Measurements from ENCODE around the gene A3GALT2.

The A3GALT2 gene

GRCh38 chr1:33273406-33273805 lies 47.5 kb downstream of the A3GALT2 start:
- FAIRE-seq (no peak), DNase-seq (ENCODE audit: insufficient read length, low spot score) (no peak)
- TF ChIP-seq POU2F2 (IDR thresholded peaks at IDR 0.05; ENCODE audit: low read depth, low read length) (no peak), POLR2AphosphoS5 (IDR thresholded peaks at IDR 0.05; ENCODE audit: low read depth, low read length) (no peak), POLR2A (IDR thresholded peaks at IDR 0.05; ENCODE audit: low read depth, low read length) (no peak), SPI1 (IDR thresholded peaks at IDR 0.05; ENCODE audit: low read depth, low read length) (no peak), TAF1 (IDR thresholded peaks at IDR 0.05; ENCODE audit: low read depth, low read length) (no peak), PAX5 (IDR thresholded peaks at IDR 0.05; ENCODE audit: insufficient read depth, low read length, severe bottlenecking) (no peak)

- no peak for DNase-seq (ENCODE audit: insufficient read length, low spot score)
- TF ChIP-seq POLR2A (IDR thresholded peaks at IDR 0.05; ENCODE audit: low read depth, low read length) (no peak), POU2F2 (IDR thresholded peaks at IDR 0.05; ENCODE audit: low read depth, low read length) (no peak), TAF1 (IDR thresholded peaks at IDR 0.05; ENCODE audit: low read depth, low read length) (no peak)
- FAIRE-seq: no peak
These were observed 48.0 kb downstream of the A3GALT2 start for GRCh38 chr1:33272930-33273329.

- no peak for FAIRE-seq
- no peak for DNase-seq (ENCODE audit: insufficient read length, low spot score)
- no peak for TF ChIP-seq TAF1 (IDR thresholded peaks at IDR 0.05; ENCODE audit: low read depth, low read length)
- no peak for TF ChIP-seq SPI1 (IDR thresholded peaks at IDR 0.05; ENCODE audit: low read depth, low read length)
- no peak for TF ChIP-seq PAX5 (IDR thresholded peaks at IDR 0.05; ENCODE audit: insufficient read depth, low read length, severe bottlenecking)
- no peak for TF ChIP-seq POLR2AphosphoS5 (IDR thresholded peaks at IDR 0.05; ENCODE audit: low read depth, low read length)
These were observed 48.4 kb downstream of the A3GALT2 start for GRCh38 chr1:33272509-33272908.

GRCh38 chr1:33271666-33272505 lies 49.0 kb downstream of the A3GALT2 start:
- no peak for DNase-seq (ENCODE audit: insufficient read length, low spot score)
- no peak for FAIRE-seq
- TF ChIP-seq TAF1 (IDR thresholded peaks at IDR 0.05; ENCODE audit: low read depth, low read length) (no peak), SPI1 (IDR thresholded peaks at IDR 0.05; ENCODE audit: low read depth, low read length) (no peak), POU2F2 (IDR thresholded peaks at IDR 0.05; ENCODE audit: low read depth, low read length) (no peak), POLR2A (IDR thresholded peaks at IDR 0.05; ENCODE audit: low read depth, low read length) (no peak), PAX5 (IDR thresholded peaks at IDR 0.05; ENCODE audit: insufficient read depth, low read length, severe bottlenecking) (no peak), POLR2AphosphoS5 (IDR thresholded peaks at IDR 0.05; ENCODE audit: low read depth, low read length) (no peak)

GRCh38 chr1:33270808-33271465 lies 50.0 kb downstream of the A3GALT2 start:
- TF ChIP-seq PAX5 (IDR thresholded peaks at IDR 0.05; ENCODE audit: insufficient read depth, low read length, severe bottlenecking): no peak
- no peak for TF ChIP-seq POLR2A (IDR thresholded peaks at IDR 0.05; ENCODE audit: low read depth, low read length)
- TF ChIP-seq TAF1 (IDR thresholded peaks at IDR 0.05; ENCODE audit: low read depth, low read length): no peak
- TF ChIP-seq POLR2AphosphoS5 (IDR thresholded peaks at IDR 0.05; ENCODE audit: low read depth, low read length): no peak
- no peak for TF ChIP-seq SPI1 (IDR thresholded peaks at IDR 0.05; ENCODE audit: low read depth, low read length)
- TF ChIP-seq POU2F2 (IDR thresholded peaks at IDR 0.05; ENCODE audit: low read depth, low read length): no peak
- FAIRE-seq (no peak), DNase-seq (ENCODE audit: insufficient read length, low spot score) (no peak)

- DNase-seq (ENCODE audit: insufficient read length, low spot score) (no peak), FAIRE-seq (no peak)
- no peak for TF ChIP-seq SPI1 (IDR thresholded peaks at IDR 0.05; ENCODE audit: low read depth, low read length)
- no peak for TF ChIP-seq TAF1 (IDR thresholded peaks at IDR 0.05; ENCODE audit: low read depth, low read length)
- TF ChIP-seq POLR2AphosphoS5 (IDR thresholded peaks at IDR 0.05; ENCODE audit: low read depth, low read length): no peak
- TF ChIP-seq PAX5 (IDR thresholded peaks at IDR 0.05; ENCODE audit: insufficient read depth, low read length, severe bottlenecking): no peak
These were observed 50.5 kb downstream of the A3GALT2 start for GRCh38 chr1:33270379-33270778.

GRCh38 chr1:33269621-33270020 lies 51.3 kb downstream of the A3GALT2 start:
- TF ChIP-seq TAF1 (IDR thresholded peaks at IDR 0.05; ENCODE audit: low read depth, low read length) (no peak), SPI1 (IDR thresholded peaks at IDR 0.05; ENCODE audit: low read depth, low read length) (no peak), POLR2AphosphoS5 (IDR thresholded peaks at IDR 0.05; ENCODE audit: low read depth, low read length) (no peak), POLR2A (IDR thresholded peaks at IDR 0.05; ENCODE audit: low read depth, low read length) (no peak), POU2F2 (IDR thresholded peaks at IDR 0.05; ENCODE audit: low read depth, low read length) (no peak), PAX5 (IDR thresholded peaks at IDR 0.05; ENCODE audit: insufficient read depth, low read length, severe bottlenecking) (no peak)
- DNase-seq (ENCODE audit: insufficient read length, low spot score) (no peak), FAIRE-seq (no peak)

- FAIRE-seq: no peak
- no peak for DNase-seq (ENCODE audit: insufficient read length, low spot score)
- TF ChIP-seq SPI1 (IDR thresholded peaks at IDR 0.05; ENCODE audit: low read depth, low read length): no peak
These were observed 51.8 kb downstream of the A3GALT2 start for GRCh38 chr1:33268927-33269610.

GRCh38 chr1:33268457-33268856 lies 52.4 kb downstream of the A3GALT2 start:
- no peak for TF ChIP-seq PAX5 (IDR thresholded peaks at IDR 0.05; ENCODE audit: insufficient read depth, low read length, severe bottlenecking)
- TF ChIP-seq POLR2A (IDR thresholded peaks at IDR 0.05; ENCODE audit: low read depth, low read length): no peak
- FAIRE-seq: no peak

More at GRCh38 chr1:33268457-33268856, 52.4 kb downstream of the A3GALT2 start:
- DNase-seq (ENCODE audit: insufficient read length, low spot score): no peak

All from GM12891 (cell line).